ENCODE results near the gene CNTD1. TPM values are rescaled to one million over a fixed set of nuclear protein-coding genes. Genes with fewer than 3 reads are reported as not detected.

CNTD1 gene
- total and polyA plus RNA-seq, 4 donors = 0.61 to 1.6 (median 0.78) TPM

GRCh38 chr17:42845556-42845917 lies 46.9 kb downstream of the CNTD1 start:
- Histone ChIP-seq H3K27me3 (ENCODE audit: control insufficient read depth in 3 of 3, insufficient read depth in 3 of 3, low read length in 2 of 3) (no peaks in the 10 kb centered on the region), H3K4me1 (ENCODE audit: control insufficient read depth in 5 of 5, insufficient read depth in 5 of 5, low read length in 5 of 5) (peaks cover 5 to 14% (median 10%) of the 10 kb centered on the region in 5 donors), H3K36me3 (ENCODE audit: control insufficient read depth in 4 of 4, insufficient read depth in 4 of 4, low read length in 4 of 4) (peaks cover 20 to 34% (median 21%) of the 10 kb centered on the region in 4 donors), H3K9ac (ENCODE audit: insufficient read depth in 1 of 2, low read length in 2 of 2) (no peak overlapping the region), H3K4me3 (no peak overlapping the region), H3K9me3 (ENCODE audit: control insufficient read depth in 4 of 4, insufficient read depth in 3 of 4, low read length in 3 of 4) (no peaks in the 10 kb centered on the region), H3K27ac (ENCODE audit: low read depth in 1 of 2, low read length in 1 of 2) (peak overlapping the region in 1 of 2 donors; percentile 61)
- no peak for TF ChIP-seq CTCF (IDR thresholded peaks at IDR 0.05; ENCODE audit: control extremely low read depth, extremely low read depth)
- 93 to 97% methylated on average over 12 of the region's 12 CpGs for WGBS, 2 donors
- ATAC-seq (ENCODE audit: insufficient read depth, low FRiP score) (no peak), DNase-seq (no peak)

GRCh38 chr17:42845918-42846593 lies 47.4 kb downstream of the CNTD1 start:
- no peak for TF ChIP-seq CTCF (IDR thresholded peaks at IDR 0.05; ENCODE audit: control extremely low read depth, extremely low read depth)
- Histone ChIP-seq H3K9me3 (ENCODE audit: control insufficient read depth in 4 of 4, insufficient read depth in 3 of 4, low read length in 3 of 4) (no peaks in the 10 kb centered on the region), H3K27ac (ENCODE audit: low read depth in 1 of 2, low read length in 1 of 2) (peak overlapping the region in 1 of 2 donors; percentile 61), H3K4me3 (no peak overlapping the region), H3K4me1 (ENCODE audit: control insufficient read depth in 5 of 5, insufficient read depth in 5 of 5, low read length in 5 of 5) (peaks cover 5 to 17% (median 11%) of the 10 kb centered on the region in 5 donors), H3K9ac (ENCODE audit: insufficient read depth in 1 of 2, low read length in 2 of 2) (no peak overlapping the region), H3K36me3 (ENCODE audit: control insufficient read depth in 4 of 4, insufficient read depth in 4 of 4, low read length in 4 of 4) (peaks cover 20 to 33% (median 21%) of the 10 kb centered on the region in 4 donors), H3K27me3 (ENCODE audit: control insufficient read depth in 3 of 3, insufficient read depth in 3 of 3, low read length in 2 of 3) (no peaks in the 10 kb centered on the region)
- ATAC-seq (ENCODE audit: insufficient read depth, low FRiP score) (peak; percentile 9), DNase-seq (no peak)
- 54 to 58% methylated on average over 7 of the region's 7 CpGs for WGBS, 2 donors

- Histone ChIP-seq H3K4me1 (ENCODE audit: control insufficient read depth in 5 of 5, insufficient read depth in 5 of 5, low read length in 5 of 5) (peaks cover 5 to 21% (median 11%) of the 10 kb centered on the region in 5 donors), H3K9me3 (ENCODE audit: control insufficient read depth in 4 of 4, insufficient read depth in 3 of 4, low read length in 3 of 4) (no peaks in the 10 kb centered on the region), H3K27ac (ENCODE audit: low read depth in 1 of 2, low read length in 1 of 2) (peak overlapping the region in 1 of 2 donors; percentile 61), H3K27me3 (ENCODE audit: control insufficient read depth in 3 of 3, insufficient read depth in 3 of 3, low read length in 2 of 3) (no peaks in the 10 kb centered on the region), H3K4me3 (no peak overlapping the region), H3K9ac (ENCODE audit: insufficient read depth in 1 of 2, low read length in 2 of 2) (no peak overlapping the region), H3K36me3 (ENCODE audit: control insufficient read depth in 4 of 4, insufficient read depth in 4 of 4, low read length in 4 of 4) (peaks cover 17 to 28% (median 19%) of the 10 kb centered on the region in 4 donors)
- DNase-seq (no peak), ATAC-seq (ENCODE audit: insufficient read depth, low FRiP score) (peak; percentile 13)
- no peak for TF ChIP-seq CTCF (IDR thresholded peaks at IDR 0.05; ENCODE audit: control extremely low read depth, extremely low read depth)
- WGBS, 2 donors = 50 to 60% methylated on average over 9 of the region's 9 CpGs
These were observed 48.1 kb downstream of the CNTD1 start for GRCh38 chr17:42846594-42847280.
